ENCODE results near the gene GPRIN2.
"Not testable (repeated sequence)": the region's sequence is repeated elsewhere in the genome, so short reads cannot be mapped to it uniquely, and the experiment has no call there.

The GPRIN2 gene

DNA sequence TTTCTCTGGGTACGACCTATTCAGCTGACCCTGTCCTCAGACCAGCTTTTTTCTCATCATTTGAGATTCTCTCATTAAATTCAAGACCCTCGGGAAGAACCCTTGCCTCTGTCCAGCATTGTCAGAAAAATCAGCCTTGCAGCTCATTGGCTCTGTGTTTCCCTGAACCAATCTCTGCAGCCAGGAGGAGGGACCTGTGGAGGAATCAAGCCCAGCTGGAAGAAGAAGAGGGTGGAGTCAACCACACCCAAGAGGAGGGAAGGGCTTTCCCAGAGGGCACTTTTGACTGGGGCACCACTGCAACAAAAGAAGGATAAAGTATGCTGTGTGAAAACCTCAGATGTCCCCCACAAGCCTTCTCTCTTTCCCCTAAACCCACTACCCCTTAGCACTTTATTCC is 14.2 kb upstream of the GPRIN2 start:
- in situ Hi-C loops (cut with MboI; ENCODE audit: low sequenced_read_pairs) = not testable (repeated sequence)

- in situ Hi-C loops (cut with MboI; ENCODE audit: low sequenced_read_pairs) = not testable (repeated sequence)
Measured at GRCh38 chr10:46567151-46567550, 10.7 kb upstream of the GPRIN2 start.

- in situ Hi-C loops (cut with MboI; ENCODE audit: low sequenced_read_pairs) = not testable (repeated sequence)
Measured at GRCh38 chr10:46565591-46566332, 9.3 kb upstream of the GPRIN2 start.

GRCh38 chr10:46560952-46561351 is 4.5 kb upstream of the GPRIN2 start:
- in situ Hi-C loops (cut with MboI; ENCODE audit: low sequenced_read_pairs) = no loop called here

DNA sequence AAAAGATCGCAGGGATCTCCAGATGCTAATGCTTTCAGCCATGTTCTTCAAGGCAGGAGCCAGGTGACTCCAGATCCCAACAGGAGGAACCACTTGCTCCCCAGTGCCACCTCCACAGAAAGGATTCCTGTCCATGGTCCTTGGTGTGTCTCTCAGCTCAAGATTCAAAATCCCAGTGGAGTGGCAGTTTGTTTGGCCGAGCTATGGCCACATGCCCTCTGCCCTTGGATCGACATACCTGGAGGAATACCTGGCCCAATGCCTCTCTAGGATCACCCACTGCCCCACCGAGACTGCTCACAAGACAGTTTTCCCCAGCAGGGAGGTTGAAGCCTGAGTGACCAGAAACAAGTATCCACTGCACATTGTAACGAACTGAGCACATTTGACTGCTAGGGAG is 3.9 kb upstream of the GPRIN2 start:
- in situ Hi-C loops (cut with MboI; ENCODE audit: low sequenced_read_pairs) = no loop called here

DNA sequence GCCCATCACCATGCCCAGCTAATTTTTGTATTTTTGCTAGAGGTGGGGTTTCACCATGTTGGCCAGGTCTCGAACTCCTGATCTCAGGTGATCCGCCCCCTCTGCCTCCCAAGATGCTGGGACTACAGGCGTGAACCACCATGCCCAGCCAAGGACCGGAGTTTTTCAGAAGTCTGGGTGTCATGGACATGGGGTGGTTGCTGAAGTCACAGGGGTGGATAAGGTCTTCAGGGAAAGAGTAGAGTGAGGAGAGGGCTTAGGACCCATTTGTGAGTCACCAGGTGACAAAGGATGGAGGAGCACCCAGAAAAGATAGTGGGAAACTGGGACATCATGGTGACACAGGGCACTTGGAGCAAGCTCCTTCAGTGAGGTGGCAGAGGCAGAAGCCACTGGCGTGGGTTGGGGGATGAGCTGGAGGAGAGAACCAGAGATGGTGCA is 2.8 kb upstream of the GPRIN2 start:
- in situ Hi-C loops (cut with MboI; ENCODE audit: low sequenced_read_pairs) = no loop called here

DNA sequence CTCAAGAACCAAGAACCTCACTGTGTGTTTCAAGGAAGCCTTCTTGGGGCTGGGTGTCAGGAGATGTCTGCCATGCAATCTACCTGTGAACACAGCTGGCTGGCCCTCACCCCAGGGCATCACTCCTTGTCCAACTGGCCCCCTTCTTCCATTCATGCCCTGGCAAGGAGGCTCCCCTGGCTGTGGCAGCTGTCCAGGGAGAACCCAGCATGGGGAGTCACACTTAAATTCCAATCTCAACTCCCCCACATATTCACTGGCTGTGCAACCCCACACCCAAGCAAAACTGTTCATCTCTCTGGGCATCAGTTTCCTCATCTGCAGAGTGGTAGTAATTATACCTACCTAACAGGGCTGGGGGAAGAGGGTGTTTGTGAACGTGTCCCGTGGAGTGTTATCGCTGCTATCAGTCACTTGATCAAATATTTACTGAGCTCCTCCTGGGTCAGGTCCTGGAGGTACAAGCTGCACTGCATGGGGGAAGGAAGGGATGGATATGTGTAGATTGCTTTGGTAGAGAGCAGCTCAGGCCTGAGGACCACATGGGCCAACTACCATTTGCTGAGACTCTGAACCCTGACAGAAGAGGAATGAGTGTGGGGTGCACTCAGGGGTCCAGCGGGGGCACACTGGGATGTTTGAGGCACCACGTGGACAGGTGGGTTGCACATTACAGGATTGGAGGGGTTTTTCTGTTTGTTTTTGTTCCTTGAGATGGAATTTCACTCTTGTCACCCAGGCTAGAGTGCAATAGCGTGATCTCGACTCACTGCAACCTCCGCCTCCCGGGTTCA is 2.1 kb upstream of the GPRIN2 start:
- in situ Hi-C loops (cut with MboI; ENCODE audit: low sequenced_read_pairs) = no loop called here

DNA sequence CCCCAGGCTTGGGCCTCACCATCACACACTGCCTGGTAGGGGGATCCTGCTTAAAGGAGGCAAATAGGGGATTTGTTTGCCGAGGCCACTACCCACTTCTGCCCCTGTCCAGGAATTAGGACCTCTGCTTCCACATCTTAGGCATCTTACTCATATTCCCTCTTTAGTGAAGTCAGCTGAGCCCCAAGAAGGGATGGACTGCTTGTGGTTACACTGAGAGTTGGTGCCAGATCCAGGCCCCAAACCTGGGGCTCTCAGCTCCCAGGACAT is 1.6 kb upstream of the GPRIN2 start:
- in situ Hi-C loops (cut with MboI; ENCODE audit: low sequenced_read_pairs) = no loop called here

DNA sequence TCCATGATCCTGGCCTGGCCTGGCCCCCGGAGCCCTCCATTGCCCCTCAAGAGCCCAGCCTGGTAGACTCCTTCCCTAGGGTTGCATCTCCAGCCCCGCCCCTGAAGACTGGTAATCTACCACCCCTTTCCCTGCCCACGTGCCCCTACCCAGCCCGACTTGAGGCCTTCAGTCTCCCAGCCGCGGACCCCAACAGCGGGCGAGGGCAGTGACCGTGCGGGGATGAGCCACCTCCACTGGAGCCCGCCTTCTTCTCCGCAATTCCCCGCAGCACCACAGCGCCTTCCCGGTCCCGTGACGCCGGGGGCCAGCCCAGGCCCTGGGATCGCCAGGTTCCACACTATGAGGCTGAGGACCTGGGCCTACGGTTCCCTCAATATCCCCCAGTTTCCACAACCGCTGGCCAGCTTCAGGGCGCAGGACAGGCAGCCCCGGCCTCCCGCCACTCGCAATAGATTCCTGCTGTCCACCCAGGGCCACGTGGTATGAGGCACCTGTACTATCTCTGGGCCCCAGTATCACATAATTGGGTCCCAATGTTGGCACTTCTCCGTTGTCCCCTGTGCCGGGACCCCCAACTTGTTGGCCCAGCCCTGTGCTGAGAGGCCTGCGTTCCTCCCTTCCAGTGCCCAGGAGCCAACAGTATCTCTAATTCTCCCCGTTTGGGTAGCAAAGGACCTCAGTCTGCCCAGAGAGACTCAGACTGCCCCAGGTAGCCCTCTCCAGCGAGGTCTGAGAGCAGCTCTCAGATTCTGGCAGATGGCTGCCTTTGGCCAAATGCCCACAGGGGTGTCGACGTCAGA is 1.1 kb upstream of the GPRIN2 start:
- in situ Hi-C loops (cut with MboI; ENCODE audit: low sequenced_read_pairs) = no loop called here

DNA sequence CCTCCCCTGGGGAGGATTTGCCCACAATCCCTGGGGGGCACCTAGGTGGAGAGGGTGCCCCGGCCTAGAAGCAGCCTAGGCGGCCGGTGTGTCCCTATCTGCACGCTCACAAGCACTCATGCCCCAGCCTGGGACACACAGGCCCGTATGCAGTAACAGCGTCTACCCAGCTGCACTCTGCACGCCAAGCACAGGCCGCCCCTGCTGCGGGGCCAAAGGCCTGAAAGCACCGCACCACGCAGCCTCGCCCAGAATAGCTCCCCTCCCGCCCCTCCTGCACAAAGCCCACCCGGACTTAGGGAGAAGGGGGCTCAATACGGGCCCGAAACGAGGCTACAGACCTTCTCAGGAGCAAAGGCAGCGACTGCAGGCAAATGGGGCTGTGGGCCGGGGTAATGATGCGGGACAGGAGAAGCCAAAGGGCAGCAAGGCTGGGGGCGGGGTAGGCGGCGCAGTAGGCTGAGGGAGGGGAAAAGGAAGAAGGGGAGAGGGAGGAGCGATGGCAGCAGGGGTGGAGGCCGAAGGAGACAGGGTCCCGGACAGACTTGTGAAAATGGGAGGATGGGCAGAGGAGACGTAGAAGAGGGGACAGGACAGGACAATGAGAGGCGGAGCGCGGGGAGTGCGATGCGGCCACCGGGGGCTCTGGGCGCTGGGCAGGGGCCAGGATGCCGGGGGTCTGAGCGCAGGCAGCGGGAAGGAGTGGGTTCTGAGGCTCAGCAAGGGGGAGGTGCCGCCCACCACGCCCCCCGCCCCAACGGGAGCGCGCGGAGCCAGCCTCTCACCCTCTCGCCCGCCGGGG is 544 bp downstream of the GPRIN2 start:
- in situ Hi-C loops (cut with MboI; ENCODE audit: low sequenced_read_pairs) = no loop called here

GRCh38 chr10:46555366-46555712 is 1.1 kb downstream of the GPRIN2 start:
- in situ Hi-C loops (cut with MboI; ENCODE audit: low sequenced_read_pairs) = no loop called here

- in situ Hi-C loops (cut with MboI; ENCODE audit: low sequenced_read_pairs) = no loop called here
Measured at GRCh38 chr10:46554166-46554781, 2.2 kb downstream of the GPRIN2 start.

GRCh38 chr10:46553238-46554049 is 3.0 kb downstream of the GPRIN2 start:
- in situ Hi-C loops (cut with MboI; ENCODE audit: low sequenced_read_pairs) = no loop called here

DNA sequence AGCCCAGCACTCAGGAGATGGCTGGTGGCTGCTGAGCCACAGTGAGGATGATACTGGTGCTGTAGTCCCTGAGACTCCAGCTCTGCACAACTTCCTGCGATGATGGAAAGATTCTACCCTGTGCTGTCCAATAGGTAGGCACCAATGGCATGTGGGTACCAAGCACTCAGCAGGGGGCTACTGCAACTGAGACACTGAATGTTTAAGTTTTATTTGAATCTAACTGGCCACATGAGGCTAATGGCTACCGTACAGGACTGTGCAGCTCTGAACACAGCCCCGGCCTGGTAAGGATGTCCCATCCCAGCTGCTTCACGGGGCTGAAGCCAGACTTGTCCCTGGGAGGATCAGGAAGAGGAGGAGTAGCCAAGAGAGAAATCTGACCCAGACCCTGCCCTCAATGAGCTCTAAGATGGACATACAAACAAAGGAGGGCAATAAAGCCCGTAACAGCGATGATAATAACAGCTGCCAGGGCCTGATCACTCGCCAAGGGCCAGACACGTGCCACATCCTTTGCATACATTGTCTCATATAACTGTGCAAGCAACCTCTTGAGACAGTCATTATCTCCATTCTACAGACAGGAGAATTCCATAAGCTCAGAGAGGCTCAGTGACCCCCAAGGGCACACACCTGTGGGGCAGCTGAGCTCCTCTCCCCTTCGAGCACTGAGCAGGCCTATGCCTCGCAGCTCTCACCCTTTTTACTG is 3.8 kb downstream of the GPRIN2 start:
- in situ Hi-C loops (cut with MboI; ENCODE audit: low sequenced_read_pairs) = no loop called here

GRCh38 chr10:46551701-46552525 is 4.5 kb downstream of the GPRIN2 start:
- in situ Hi-C loops (cut with MboI; ENCODE audit: low sequenced_read_pairs) = no loop called here

GRCh38 chr10:46550795-46551700 is 5.4 kb downstream of the GPRIN2 start:
- in situ Hi-C loops (cut with MboI; ENCODE audit: low sequenced_read_pairs) = no loop called here

DNA sequence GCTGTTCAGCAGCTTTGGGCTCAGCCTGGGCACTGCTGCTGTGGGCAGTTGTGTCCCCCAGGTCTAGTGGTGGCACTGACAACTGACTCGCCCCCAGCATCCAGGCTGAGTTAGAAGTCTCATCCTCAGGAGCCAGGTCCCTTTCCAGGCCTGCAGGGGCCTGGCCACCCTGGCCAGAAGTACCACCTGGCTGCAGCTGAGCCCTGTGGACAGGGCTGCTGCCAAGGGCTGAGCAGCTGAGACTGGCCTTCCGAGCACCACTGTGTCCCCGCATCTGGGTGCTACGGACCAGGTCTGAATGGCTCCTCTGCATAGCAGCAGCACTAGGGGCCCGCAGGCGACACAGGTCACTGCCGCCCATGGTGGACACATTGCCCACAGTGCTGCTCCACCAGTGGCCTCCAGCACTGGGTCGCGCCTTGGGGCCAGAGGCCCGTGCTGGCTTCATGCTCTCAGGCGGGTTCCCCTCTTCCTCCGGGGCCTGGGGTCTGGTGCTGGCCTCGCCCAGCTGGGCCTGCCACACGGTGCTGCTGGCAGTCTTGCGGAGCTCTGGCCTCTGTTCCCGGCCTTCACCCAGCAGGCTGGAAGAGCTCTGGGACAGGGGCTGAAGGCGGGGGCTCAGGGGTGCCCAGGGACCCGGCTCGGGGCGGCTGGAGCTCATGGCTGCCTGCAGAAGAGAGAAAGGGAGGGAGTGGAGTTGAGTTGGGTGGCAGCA is 6.2 kb downstream of the GPRIN2 start:
- in situ Hi-C loops (cut with MboI; ENCODE audit: low sequenced_read_pairs) = no loop called here
